Ectodermal cell (in vitro differentiated cells): Measurements from ENCODE around the gene PRR27. TPM values are rescaled to one million over a fixed set of nuclear protein-coding genes. Genes with fewer than 3 reads are reported as not detected.

Experiments
- H3K27ac ChIP-seq: 2 replicates; pipeline ENCODE4 v1.7.0; 2013; ENCODE audit warnings: mild to moderate bottlenecking, low read depth, low read length; ENCODE audit not compliant: insufficient read depth, poor library complexity, severe bottlenecking
- H3K27me3 ChIP-seq: 2 replicates; pipeline ENCODE4 v1.7.0; 2013; ENCODE audit warnings: mild to moderate bottlenecking, low read length; ENCODE audit not compliant: insufficient read depth, control insufficient read depth, poor library complexity, severe bottlenecking
- H3K36me3 ChIP-seq: one replicate; pipeline ENCODE4 v1.7.0; 2013; ENCODE audit warnings: low read length; ENCODE audit not compliant: control insufficient read depth, insufficient read depth
- H3K4me1 ChIP-seq: one replicate; pipeline ENCODE4 v1.7.0; 2013; ENCODE audit warnings: low read length; ENCODE audit not compliant: control insufficient read depth, insufficient read depth
- H3K4me3 ChIP-seq: 2 replicates; pipeline ENCODE4 v1.7.0; 2013; ENCODE audit warnings: low read depth, low read length, control low read depth; ENCODE audit not compliant: insufficient read depth
- H3K9me3 ChIP-seq: 2 replicates; pipeline ENCODE4 v1.7.0; 2013; ENCODE audit warnings: mild to moderate bottlenecking, low read length, moderate library complexity; ENCODE audit not compliant: control insufficient read depth
- WGBS, 2 experiments: methylation state at CpG; one replicate each; pipeline ENCODE4 v1.1.7; 2013; ENCODE audit warnings: missing lambda C conversion rate in 2 of 2; 5-methylcytosine and 5-hydroxymethylcytosine counted together
- polyA plus RNA-seq, 4 experiments: library from polyadenylated mRNA; stranded (reverse); fragments of 50-300 nt; gene quantifications; one replicate each; pipeline ENCODE4 v1.2.3, GENCODE V29; 2013

PRR27 gene
- polyA plus RNA-seq (2013, experiment 1 of 4), result not detected
- polyA plus RNA-seq (2013, experiment 2 of 4), result not detected
- not detected for polyA plus RNA-seq (2013, experiment 3 of 4)
- polyA plus RNA-seq (2013, experiment 4 of 4), result not detected

- Histone ChIP-seq H3K4me3 (no peak within 1 kb of the TSS), H3K4me1 (no peaks in the 10 kb centered on the region), H3K9me3 (no peaks in the 10 kb centered on the region), H3K36me3 (no peaks in the 10 kb centered on the region), H3K27me3 (no peaks in the 10 kb centered on the region), H3K27ac (no peak within 1 kb of the TSS)
- WGBS, 2 experiments, result 100% methylated on average over 1 to 2 of the region's 3 CpGs
These were observed at the start of gene PRR27 for GRCh38 chr4:70153937-70154336. PRR27 (plus strand) TSS chr4:70154237; CDS start chr4:70154376, 139 bp downstream.

- H3K4me3 ChIP-seq, result no peak overlapping the region
- H3K36me3 ChIP-seq, result no peaks in the 10 kb centered on the region
- no peaks in the 10 kb centered on the region for H3K27me3 ChIP-seq
- no peaks in the 10 kb centered on the region for H3K9me3 ChIP-seq
- no peak overlapping the region for H3K27ac ChIP-seq
- no peaks in the 10 kb centered on the region for H3K4me1 ChIP-seq
These were observed 43.1 kb upstream of the PRR27 start for GRCh38 chr4:70110917-70111316.

- H3K4me3 ChIP-seq, result no peak overlapping the region
- no peaks in the 10 kb centered on the region for H3K9me3 ChIP-seq
- no peaks in the 10 kb centered on the region for H3K36me3 ChIP-seq
- no peak overlapping the region for H3K27ac ChIP-seq
- no peaks in the 10 kb centered on the region for H3K4me1 ChIP-seq
- WGBS, 2 experiments, result 100% methylated on average over 1 of the region's 1 CpG
- no peaks in the 10 kb centered on the region for H3K27me3 ChIP-seq
These were observed 40.4 kb upstream of the PRR27 start for GRCh38 chr4:70113656-70114055.

GRCh38 chr4:70114096-70114495 is 39.9 kb upstream of the PRR27 start:
- no peaks in the 10 kb centered on the region for H3K36me3 ChIP-seq
- no peak overlapping the region for H3K4me3 ChIP-seq
- no peaks in the 10 kb centered on the region for H3K27me3 ChIP-seq
- H3K4me1 ChIP-seq, result no peaks in the 10 kb centered on the region
- WGBS, 2 experiments, result 100% methylated on average over 1 of the region's 2 CpGs; no CpG with 5 or more reads in 1 of the 2 experiments
- no peaks in the 10 kb centered on the region for H3K9me3 ChIP-seq
- H3K27ac ChIP-seq, result no peak overlapping the region

GRCh38 chr4:70120323-70120722 is 33.7 kb upstream of the PRR27 start:
- no peaks in the 10 kb centered on the region for H3K27me3 ChIP-seq
- 91 to 97% methylated on average over 1 of the region's 1 CpG for WGBS, 2 experiments
- no peaks in the 10 kb centered on the region for H3K36me3 ChIP-seq
- H3K4me3 ChIP-seq, result no peak overlapping the region
- H3K9me3 ChIP-seq, result peaks cover 2% of the 10 kb centered on the region
- H3K4me1 ChIP-seq, result no peaks in the 10 kb centered on the region
- no peak overlapping the region for H3K27ac ChIP-seq

- 89% methylated on average over 15 of the region's 15 CpGs for WGBS, 2 experiments
- Histone ChIP-seq H3K27ac (no peak overlapping the region), H3K27me3 (no peaks in the 10 kb centered on the region), H3K9me3 (no peaks in the 10 kb centered on the region), H3K4me1 (no peaks in the 10 kb centered on the region), H3K36me3 (no peaks in the 10 kb centered on the region), H3K4me3 (no peak overlapping the region)
These were observed 20.6 kb upstream of the PRR27 start for GRCh38 chr4:70133473-70133872.

GRCh38 chr4:70138751-70139150 is 15.3 kb upstream of the PRR27 start:
- Histone ChIP-seq H3K36me3 (no peaks in the 10 kb centered on the region), H3K4me3 (no peak overlapping the region), H3K4me1 (no peaks in the 10 kb centered on the region), H3K27ac (no peak overlapping the region), H3K27me3 (no peaks in the 10 kb centered on the region), H3K9me3 (no peaks in the 10 kb centered on the region)
- WGBS, 2 experiments, result 93 to 96% methylated on average over 3 of the region's 3 CpGs

- Histone ChIP-seq H3K27me3 (no peaks in the 10 kb centered on the region), H3K36me3 (no peaks in the 10 kb centered on the region), H3K27ac (no peak overlapping the region), H3K4me3 (no peak overlapping the region), H3K4me1 (no peaks in the 10 kb centered on the region), H3K9me3 (no peaks in the 10 kb centered on the region)
- WGBS, 2 experiments, result 100% methylated on average over 1 to 2 of the region's 3 CpGs
These were observed 2.8 kb upstream of the PRR27 start for GRCh38 chr4:70151271-70151670.

GRCh38 chr4:70152088-70152487 is 1.9 kb upstream of the PRR27 start:
- Histone ChIP-seq H3K4me3 (no peak overlapping the region), H3K36me3 (no peaks in the 10 kb centered on the region), H3K9me3 (no peaks in the 10 kb centered on the region), H3K4me1 (no peaks in the 10 kb centered on the region), H3K27ac (no peak overlapping the region), H3K27me3 (no peaks in the 10 kb centered on the region)
- WGBS, 2 experiments, result 87 to 89% methylated on average over 1 of the region's 2 CpGs

GRCh38 chr4:70158576-70158975 is 4.5 kb downstream of the PRR27 start:
- Histone ChIP-seq H3K4me1 (no peaks in the 10 kb centered on the region), H3K9me3 (no peaks in the 10 kb centered on the region), H3K36me3 (no peaks in the 10 kb centered on the region), H3K27ac (no peak overlapping the region), H3K4me3 (no peak overlapping the region), H3K27me3 (no peaks in the 10 kb centered on the region)
- 72 to 77% methylated on average over 2 of the region's 2 CpGs for WGBS, 2 experiments

- Histone ChIP-seq H3K9me3 (no peaks in the 10 kb centered on the region), H3K36me3 (no peaks in the 10 kb centered on the region), H3K4me1 (no peaks in the 10 kb centered on the region), H3K4me3 (no peak overlapping the region), H3K27me3 (no peaks in the 10 kb centered on the region), H3K27ac (no peak overlapping the region)
- 87 to 91% methylated on average over 4 of the region's 5 CpGs for WGBS, 2 experiments
These were observed 23.1 kb downstream of the PRR27 start for GRCh38 chr4:70177090-70177489.
